Left renal pelvis (tissue), 4 donors: ENCODE measurements around the gene NDUFB10. TPM values are rescaled to one million over a fixed set of nuclear protein-coding genes. Genes with fewer than 3 reads are reported as not detected.
"Not testable (repeated sequence)": the region's sequence is repeated elsewhere in the genome, so short reads cannot be mapped to it uniquely, and the experiment has no call there.

Experiments used
- DNase-seq, 4 donors: peaks; one replicate each; pipeline ENCODE4 v3.0.0-alpha.2; 2013; ENCODE audit warnings: low read depth in 4 of 4, low spot score in 3 of 4
- polyA plus RNA-seq, 4 donors: library from polyadenylated mRNA; unstranded; fragments of 120-200 nt; gene quantifications; one replicate each; pipeline ENCODE4 v1.2.1, GENCODE V29; 2013; ENCODE audit not compliant: insufficient read length in 4 of 4

Gene NDUFB10
- polyA plus RNA-seq, 4 donors = 86.4 to 134 (median 128) TPM

GRCh38 chr16:1944612-1945199 lies 14.6 kb upstream of the NDUFB10 start:
- no peak for DNase-seq

DNA sequence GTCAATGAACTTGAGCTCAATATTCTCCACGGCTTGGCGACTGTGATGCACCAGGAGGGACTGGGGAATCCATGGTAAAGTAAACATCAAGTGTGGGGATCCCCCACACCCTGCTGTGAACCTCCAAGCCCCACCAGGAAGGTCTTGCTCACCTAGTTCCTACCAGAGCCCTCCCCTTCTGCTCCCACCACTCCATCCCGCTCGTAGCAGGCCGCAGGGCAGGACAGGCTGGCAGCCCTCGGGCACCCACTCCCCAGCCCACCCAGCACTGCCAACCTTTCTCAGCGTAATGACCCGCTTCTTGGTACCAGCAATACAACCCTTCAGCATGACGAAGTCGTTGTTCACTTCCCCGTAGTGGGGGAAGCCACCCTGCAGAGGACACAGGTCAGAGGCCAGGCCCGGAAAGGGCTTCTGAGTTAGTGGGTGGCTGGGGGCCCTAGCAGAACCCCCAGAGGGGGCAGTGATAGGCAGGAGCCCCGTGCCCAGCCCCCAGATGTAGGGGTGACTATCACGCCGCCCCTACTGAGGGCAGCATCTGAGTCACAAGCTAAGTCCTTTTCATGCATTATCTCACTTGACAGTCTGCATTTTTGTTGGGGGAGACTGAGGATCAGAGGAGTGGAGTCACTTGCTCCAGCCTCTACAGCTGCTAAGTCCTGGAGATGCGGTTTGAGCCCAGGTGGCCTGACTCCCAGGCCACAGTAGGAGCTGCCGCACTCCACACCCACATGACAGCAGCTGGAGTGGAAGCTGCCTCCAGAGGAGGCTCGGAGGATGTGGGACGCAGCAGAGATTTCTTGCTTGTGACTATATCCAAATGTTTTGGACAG lies 13.6 kb upstream of the NDUFB10 start:
- no peak for DNase-seq

DNA sequence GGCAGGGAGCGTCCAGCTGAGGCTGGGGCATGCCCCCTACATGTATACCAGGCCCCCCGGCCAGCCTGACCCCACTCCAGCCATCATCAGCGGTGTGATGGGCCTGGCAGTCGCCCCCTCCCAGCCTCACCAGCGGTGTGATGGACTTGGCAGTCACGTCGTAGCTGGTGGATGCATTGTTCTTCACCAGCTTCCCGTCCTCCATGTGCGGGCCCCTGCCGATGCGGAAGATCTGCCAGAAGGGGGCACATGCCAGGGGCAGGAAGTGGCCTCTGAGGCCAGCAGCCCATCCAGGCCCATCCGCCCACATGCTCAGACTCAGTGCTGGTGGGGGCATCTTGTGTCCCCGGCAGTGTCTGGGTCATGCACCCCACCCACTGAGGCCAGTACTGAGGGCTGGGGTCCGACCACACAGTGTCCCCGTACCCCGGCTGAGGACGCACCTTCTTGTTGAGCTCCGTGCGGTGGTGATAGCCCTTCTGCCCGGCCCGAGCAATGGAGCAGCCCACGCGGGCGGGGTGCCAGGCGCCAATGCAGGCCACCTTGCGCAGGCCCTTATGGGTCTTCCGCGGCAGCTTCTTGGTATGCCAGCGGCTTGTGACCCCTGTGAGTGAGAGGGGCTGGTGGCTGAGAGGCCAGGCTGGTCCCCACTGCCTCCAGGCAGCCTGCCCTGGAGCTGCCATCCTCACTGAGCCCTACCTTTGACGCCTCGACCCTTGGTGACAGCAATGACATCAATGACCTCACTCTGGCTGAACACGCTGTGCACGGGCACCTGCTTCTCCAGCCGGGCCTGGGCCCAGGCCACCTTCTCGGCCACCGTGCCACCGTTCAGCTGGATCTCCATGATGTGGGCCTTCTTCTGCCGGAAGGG lies 12.6 kb upstream of the NDUFB10 start:
- no peak for DNase-seq

DNA sequence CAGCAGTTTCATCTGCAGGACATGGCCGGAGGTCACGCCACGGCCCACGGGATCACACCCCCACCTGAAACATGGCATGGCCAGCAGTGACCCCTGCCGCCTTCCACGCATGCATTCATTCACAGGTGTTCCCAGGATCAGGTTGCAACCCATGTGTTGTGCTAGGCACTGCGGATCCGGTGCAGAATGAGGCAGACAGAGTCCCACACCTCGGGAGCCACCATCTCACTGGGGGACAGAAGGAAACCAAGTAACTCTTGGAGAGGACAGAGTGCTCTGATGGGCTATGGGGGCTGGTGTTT lies 12.0 kb upstream of the NDUFB10 start:
- no peak for DNase-seq

GRCh38 chr16:1949507-1949906 lies 9.8 kb upstream of the NDUFB10 start:
- no peak for DNase-seq

GRCh38 chr16:1950047-1950446 lies 9.3 kb upstream of the NDUFB10 start:
- DNase-seq = no peak

- no peak for DNase-seq
Observed at GRCh38 chr16:1950559-1950958, 8.8 kb upstream of the NDUFB10 start.

DNA sequence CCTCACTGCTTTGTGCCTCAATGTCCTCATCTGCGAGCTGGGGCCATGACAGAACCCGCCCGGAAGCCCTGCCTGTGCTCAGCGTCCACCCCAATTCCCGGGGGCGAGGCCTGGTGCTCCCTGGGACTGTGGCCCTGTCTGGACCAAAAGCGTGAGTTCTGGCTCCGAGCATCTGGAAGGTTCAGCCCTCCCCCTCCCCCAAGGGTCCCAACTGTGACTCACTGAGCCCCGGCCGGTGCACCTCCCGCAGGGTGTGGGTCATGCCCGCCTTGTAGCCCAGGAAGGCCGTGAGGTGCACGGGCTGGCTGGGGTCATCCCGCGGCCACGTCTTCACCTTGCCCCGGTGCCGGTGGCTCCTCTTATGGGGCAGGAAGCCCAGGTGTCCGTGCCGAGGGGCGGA lies 5.6 kb upstream of the NDUFB10 start:
- DNase-seq = no peak

DNA sequence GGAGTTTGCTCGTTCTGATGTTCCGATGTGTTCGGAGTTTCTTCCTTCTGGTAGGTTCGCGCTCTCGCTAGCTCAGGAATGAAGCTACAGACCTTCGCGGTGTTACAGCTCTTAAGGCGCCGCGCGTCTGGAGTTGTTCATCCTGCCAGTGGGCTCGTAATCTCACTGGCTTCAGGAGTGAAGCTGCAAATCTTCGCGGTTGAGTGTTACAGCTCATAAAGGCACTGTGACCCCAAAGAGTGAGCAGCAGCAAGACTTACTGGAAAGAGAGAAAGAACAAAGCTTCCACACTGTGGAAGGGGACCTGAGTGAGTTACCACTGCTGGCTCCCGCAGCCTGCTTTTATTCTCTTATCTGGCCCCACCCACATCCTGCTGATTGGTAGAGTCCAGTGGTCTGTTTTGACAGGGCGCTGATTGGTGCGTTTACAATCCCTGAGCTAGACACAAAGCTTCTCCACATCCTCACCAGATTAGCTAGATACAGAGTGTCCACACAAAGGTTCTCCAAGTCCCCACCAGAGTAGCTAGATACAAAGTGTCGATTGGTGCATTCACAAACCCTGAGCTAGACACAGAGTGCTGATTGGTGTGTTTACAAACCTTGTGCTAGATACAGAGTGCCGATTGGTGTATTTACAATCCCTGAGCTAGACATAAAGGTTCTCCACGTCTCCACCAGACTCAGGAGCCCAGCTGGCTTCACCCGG lies 1.8 kb upstream of the NDUFB10 start:
- DNase-seq = not testable (repeated sequence)

DNA sequence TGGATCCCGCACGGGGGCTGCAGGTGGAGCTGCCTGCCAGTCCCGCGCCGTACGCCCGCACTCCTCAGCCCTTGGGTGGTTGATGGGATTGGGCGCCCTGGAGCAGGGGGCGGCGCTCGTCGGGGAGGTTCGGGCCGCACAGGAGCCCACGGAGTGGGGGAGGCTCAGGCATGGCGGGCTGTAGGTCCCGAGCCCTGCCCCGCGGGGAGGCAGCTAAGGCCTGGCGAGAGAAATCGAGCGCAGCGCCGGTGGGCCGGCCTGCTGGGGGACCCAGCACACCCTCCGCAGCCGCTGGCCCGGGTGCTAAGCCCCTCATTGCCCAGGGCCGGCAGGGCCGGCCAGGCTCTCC lies 1.2 kb upstream of the NDUFB10 start:
- not testable (repeated sequence) for DNase-seq

DNA sequence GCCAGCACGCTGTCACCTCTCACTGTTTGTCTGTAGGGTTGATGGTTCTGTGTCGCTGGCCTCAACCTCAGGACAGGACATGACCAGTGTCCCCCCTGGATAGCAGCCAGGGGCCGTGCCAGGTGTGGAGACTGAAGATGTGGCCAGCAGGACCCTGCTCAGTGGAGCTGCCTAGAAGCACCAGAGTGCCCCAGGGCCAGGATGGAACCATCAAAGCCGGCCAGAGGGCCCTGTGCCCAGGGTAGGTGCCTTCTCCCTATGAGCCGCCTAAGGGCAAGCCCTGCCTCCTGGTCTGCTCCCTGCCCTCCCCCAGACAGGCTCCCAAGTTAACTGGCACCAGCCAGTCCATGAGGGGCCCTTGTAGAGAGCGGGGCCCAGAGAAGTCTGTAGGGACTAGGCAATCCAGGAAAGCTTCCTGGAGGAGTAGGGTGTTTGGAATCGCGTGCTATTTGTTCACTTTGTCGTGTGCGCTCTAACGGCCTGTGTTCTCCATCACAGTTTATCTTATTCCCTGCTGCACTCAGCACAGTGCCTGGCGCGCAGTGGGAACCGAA lies 546 bp upstream of the NDUFB10 start:
- DNase-seq = no peak

DNA sequence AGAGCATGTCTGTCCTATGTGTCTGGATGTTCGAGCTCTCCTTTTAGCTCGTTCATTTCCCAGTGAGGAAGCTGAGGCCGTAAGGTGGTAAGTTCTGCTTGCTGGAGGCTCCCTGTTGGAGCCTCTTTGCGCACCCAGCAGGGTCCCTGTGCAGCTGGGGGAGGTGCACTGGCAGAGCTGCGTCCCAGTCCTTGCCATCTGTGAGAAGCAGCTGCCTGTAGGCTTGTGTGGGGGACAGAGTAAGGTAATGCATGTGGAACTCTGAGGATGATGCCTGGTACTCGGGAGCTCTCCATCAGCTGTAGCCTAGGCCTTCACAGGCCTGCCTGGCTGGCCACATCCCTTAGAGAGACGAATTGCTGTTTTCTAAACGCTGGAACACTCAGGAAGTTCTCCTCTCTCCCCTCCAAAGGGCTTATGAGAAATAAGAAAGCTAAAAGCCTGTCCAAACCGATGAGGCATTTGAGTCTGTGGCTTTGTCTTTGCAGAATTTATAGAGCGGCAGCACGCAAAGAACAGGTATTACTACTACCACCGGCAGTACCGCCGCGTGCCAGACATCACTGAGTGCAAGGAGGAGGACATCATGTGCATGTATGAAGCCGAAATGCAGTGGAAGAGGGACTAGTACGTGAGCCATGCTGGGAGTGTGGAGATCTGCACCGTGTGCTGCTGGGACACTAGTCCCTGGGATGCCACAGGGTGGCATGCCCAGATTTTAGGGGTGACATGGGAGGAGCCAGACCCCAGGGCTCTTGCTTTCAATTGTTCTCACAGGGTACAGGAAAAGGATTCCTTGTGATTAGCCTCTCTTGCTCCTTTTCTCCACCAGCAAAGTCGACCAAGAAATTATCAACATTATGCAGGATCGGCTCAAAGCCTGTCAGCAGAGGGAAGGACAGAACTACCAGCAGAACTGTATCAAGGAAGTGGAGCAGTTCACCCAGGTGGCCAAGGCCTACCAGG lies 1.6 kb downstream of the NDUFB10 start:
- DNase-seq = no peak

- DNase-seq = no peak
Observed at GRCh38 chr16:1961651-1962067, 2.3 kb downstream of the NDUFB10 start.

GRCh38 chr16:1962161-1963153 lies 3.1 kb downstream of the NDUFB10 start:
- not testable (repeated sequence) for DNase-seq

DNA sequence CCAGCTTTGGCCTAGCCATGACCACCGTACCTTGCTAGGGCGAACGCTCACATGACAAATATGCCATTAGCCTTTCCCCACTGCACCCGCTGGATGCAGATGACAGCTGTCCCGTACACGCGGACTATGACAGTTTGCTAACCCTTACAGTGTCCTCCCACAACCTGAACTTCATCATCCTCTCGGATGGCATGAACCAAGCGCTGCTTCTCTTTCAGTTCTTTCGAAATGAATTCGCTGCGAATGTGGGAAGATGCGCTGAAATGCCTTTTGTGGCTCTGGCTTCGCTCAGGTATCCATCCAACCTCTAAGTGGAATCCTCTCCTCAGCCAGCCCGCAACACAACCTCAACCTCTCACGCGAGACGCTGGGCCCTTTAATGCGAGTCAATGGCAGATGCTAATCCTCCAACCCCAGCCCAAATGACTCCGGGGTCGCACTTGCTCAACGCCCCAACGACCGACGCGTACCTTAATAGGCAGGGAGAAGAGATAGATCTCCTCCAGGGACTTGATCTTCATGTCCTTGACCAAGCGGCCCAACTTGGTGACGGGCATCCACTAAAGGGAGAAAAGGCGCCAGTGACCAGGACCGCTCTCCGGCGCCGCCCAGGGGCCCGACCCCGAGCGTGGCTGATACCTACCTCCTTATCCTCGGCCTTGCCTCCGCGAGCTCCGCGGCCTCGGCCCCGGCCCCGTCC lies 4.6 kb downstream of the NDUFB10 start:
- no peak for DNase-seq

GRCh38 chr16:1964506-1965395 lies 5.4 kb downstream of the NDUFB10 start, which contains the start of gene RPS2:
Gene RPS2 (minus strand): TSS chr16:1964826. CDS start chr16:1964625, 201 bp downstream.
- DNase-seq = peak; percentile 94 to 98 (median 97)
